Activated T-helper 17 cell treated with anti-CD3 and anti-CD28 coated beads, Interleukin-2, amount 50 U/mL, for 72 hours (primary cell): ENCODE data around the gene STRAP. TPM values are rescaled to one million over a fixed set of nuclear protein-coding genes. Genes with fewer than 3 reads are reported as not detected.
"Not testable (repeated sequence)": the region's sequence is repeated elsewhere in the genome, so short reads cannot be mapped to it uniquely, and the experiment has no call there.

ENCODE experiments used
- ATAC-seq: fragments of 150-1000 bp; cut with Tn5 transposase; replicated peaks from 2 replicates; pipeline ENCODE4 v1.10.0; 2021; ENCODE audit warnings: mild to moderate bottlenecking, moderate library complexity
- H3K27ac Mint-ChIP-seq: one replicate; pipeline ENCODE4 v1.8.0; 2022; ENCODE audit warnings: mixed read lengths
- H3K27me3 Mint-ChIP-seq: one replicate; pipeline ENCODE4 v1.8.0; 2022; ENCODE audit warnings: mixed read lengths
- H3K36me3 Mint-ChIP-seq: one replicate; pipeline ENCODE4 v1.8.0; 2022; ENCODE audit warnings: low read depth, mild to moderate bottlenecking, mixed read lengths
- H3K4me1 Mint-ChIP-seq: one replicate; pipeline ENCODE4 v1.8.0; 2022; ENCODE audit warnings: mixed read lengths
- H3K4me3 Mint-ChIP-seq: one replicate; pipeline ENCODE4 v1.8.0; 2022; ENCODE audit warnings: mild to moderate bottlenecking, mixed read lengths
- H3K9me3 Mint-ChIP-seq: one replicate; pipeline ENCODE4 v1.8.0; 2022; ENCODE audit warnings: mixed read lengths
- total RNA-seq, 2 donors: library from RNA; stranded (reverse); gene quantifications; one replicate each; pipeline ENCODE4 v1.2.3, GENCODE V29; 2022

Gene STRAP
- total RNA-seq, 2 donors from 2014 or later: 62.4 to 131 TPM

DNA sequence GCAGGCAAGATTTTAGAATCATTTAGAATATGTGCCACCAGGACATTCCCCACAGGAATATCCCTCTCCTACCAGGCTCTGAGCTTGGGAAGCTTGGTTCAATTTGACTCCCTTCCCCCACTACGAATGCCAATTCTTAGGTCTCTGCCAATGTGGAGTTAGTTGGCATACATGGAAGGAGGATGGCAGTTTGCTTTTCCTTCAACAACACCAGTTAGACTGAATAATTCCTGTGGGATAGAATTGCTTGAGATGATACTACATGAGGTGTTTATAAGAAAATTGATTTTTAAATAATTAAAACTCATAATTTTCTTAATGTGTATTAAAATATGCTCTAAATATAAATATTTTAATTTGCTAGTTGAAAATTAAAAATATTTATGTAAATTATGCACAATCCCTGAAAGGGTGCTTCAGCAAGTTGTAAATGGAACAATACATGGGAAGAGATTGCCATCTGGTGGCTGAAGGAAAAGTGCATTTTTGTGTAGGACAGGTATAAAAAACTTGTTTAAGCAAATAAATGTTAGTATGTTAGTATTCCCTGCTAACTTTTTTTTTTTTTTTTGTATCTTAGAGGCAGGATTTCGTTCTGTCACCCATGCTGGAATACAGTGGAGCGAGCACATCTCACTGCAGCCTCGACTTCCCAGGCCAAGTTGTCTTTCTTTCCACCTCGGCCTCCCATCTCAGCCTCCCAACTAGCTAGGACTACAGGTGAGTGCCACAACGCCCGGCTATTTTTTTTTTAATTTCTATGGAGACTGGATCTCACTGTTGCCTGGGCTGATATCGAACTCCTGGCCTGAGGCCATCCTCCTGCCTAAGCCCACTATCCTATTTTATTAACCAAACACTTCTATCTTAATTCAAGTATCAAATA, 25.8 kb upstream of the STRAP start:
- no peaks in the 10 kb centered on the region for H3K9me3 Mint-ChIP-seq
- no peak overlapping the region for H3K4me3 Mint-ChIP-seq
- ATAC-seq: peak; percentile 39
- H3K36me3 Mint-ChIP-seq: no peaks in the 10 kb centered on the region
- no peak overlapping the region for H3K27ac Mint-ChIP-seq
- peaks cover 11% of the 10 kb centered on the region for H3K27me3 Mint-ChIP-seq
- H3K4me1 Mint-ChIP-seq: no peaks in the 10 kb centered on the region

DNA sequence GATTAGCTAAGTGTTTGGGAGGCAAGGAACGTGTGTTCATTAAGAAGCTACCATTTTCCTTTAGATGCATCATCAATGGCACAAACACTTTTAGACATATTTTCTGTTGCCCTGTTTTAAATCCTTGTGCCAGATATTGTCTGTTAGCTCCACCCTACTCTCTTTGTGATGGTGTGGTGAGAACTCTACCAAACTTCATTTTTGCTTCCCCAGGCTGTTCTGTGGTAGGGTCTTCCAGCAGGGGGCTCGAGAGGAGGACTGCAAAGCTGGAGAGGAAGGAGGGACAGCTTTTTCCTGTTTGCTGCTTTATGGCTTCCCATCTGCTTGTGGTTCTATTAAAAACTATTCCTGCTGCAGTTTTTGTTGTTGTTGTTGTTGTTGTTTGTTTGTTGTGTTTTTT, 23.8 kb upstream of the STRAP start:
- H3K4me3 Mint-ChIP-seq: no peak overlapping the region
- ATAC-seq: no peak
- no peaks in the 10 kb centered on the region for H3K9me3 Mint-ChIP-seq
- no peak overlapping the region for H3K27ac Mint-ChIP-seq
- no peaks in the 10 kb centered on the region for H3K36me3 Mint-ChIP-seq
- H3K4me1 Mint-ChIP-seq: no peaks in the 10 kb centered on the region
- peaks cover 16% of the 10 kb centered on the region for H3K27me3 Mint-ChIP-seq

DNA sequence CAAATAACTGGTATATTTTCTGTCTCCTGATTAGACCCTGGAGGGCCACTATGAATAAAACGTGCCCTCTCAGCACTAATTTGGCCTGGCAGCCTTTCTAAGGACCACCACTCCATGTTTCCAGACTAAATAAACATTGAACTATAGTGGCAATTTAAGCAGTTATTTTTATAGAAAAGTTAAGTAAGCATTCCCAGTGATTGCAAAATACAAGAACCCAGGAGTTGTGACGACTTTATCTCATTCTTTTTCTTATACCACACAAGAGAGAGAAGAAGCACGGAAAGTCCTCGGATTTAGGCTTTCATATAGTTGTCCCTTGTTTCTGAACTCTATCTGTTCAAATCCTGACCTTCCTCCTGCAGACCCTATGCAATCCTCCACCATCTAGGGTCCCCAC, 23.1 kb upstream of the STRAP start:
- Mint-ChIP-seq H3K4me3 (no peak overlapping the region), H3K9me3 (no peaks in the 10 kb centered on the region), H3K27me3 (peaks cover 20% of the 10 kb centered on the region), H3K4me1 (peaks cover 4% of the 10 kb centered on the region), H3K27ac (no peak overlapping the region), H3K36me3 (no peaks in the 10 kb centered on the region)
- no peak for ATAC-seq

DNA sequence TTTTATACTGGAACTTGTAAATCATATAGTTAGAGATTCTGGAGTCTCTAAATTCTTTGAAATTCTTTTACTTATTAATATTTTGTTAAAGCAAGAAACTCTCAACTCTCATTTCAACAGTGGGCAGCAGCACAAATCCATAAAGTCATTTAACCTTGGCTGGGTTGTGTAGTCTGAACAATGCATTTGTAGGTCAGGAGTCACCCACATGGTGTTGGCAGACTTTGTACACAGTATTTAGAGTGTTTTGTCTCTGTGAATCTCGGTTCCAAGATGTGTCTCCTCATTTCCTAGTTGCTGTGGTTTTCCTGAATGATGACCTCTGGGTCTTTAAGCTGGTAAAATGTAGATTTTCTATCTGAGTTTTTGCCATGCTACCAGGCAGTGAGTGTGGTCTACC, 20.8 kb upstream of the STRAP start:
- Mint-ChIP-seq H3K4me1 (peaks cover 4% of the 10 kb centered on the region), H3K36me3 (no peaks in the 10 kb centered on the region), H3K4me3 (no peak overlapping the region), H3K27ac (no peak overlapping the region), H3K27me3 (peaks cover 20% of the 10 kb centered on the region), H3K9me3 (no peaks in the 10 kb centered on the region)
- no peak for ATAC-seq

DNA sequence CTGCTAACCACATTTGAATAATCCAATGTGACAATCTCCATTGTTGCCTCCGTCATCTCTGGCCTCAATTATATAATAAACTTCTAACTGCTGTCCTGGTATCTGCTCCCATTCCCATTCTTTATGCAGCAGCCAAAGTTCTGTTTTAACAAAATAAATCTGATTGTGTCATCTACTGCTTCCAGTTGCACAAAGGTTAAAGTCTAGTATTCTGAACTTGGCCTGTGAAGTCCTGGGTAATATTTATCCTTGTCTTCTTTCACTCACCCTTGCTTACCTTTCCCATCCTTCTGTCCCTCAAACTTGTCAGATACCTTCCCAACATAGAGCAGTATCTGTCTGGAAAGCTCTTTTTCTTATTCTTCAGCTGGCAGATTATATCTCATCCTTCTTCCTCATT, 19.3 kb upstream of the STRAP start:
- no peak overlapping the region for H3K27ac Mint-ChIP-seq
- no peak for ATAC-seq
- H3K4me1 Mint-ChIP-seq: peaks cover 4% of the 10 kb centered on the region
- H3K27me3 Mint-ChIP-seq: peaks cover 23% of the 10 kb centered on the region
- H3K9me3 Mint-ChIP-seq: no peaks in the 10 kb centered on the region
- no peaks in the 10 kb centered on the region for H3K36me3 Mint-ChIP-seq
- H3K4me3 Mint-ChIP-seq: no peak overlapping the region

DNA sequence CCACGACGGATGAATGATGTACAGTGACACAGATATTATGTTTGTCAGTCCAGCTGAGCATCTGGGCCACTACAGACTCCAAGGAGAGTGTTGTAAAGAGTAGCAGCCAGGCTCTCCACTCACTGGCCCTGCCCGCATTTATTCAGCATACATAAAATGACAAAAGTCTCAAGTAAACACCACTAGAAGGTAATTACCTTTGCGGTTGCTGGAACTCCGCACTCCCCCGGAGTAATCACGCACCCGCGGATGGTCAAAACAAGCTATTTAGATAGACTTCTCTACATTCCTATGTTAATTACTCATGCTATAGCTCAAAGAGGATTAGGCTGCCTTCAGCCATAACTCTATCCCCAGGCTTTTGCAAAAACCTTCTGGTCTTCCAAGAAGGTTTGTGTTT, 18.8 kb upstream of the STRAP start:
- Mint-ChIP-seq H3K27me3 (peaks cover 24% of the 10 kb centered on the region), H3K4me3 (no peak overlapping the region), H3K36me3 (no peaks in the 10 kb centered on the region), H3K9me3 (no peaks in the 10 kb centered on the region), H3K27ac (no peak overlapping the region), H3K4me1 (peaks cover 4% of the 10 kb centered on the region)
- ATAC-seq: no peak

DNA sequence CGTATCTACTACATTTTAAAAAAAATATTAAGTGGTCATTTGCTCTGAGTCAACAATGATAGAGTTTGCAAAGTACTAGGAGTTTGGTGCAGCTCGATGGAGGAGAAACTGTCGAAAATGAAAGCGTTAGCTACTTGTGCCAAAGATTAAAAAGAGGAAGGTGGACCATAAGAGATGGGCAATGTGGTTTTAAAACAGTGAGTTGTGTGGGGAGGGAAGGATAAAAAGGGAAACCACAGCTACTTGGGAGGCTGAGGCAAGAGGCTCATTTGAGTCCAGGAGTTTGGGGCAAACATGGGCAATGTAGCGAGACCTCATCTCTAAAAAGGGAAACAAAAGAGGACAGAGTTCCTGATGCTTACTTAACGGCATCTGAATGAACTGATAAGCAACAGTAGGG, 18.2 kb upstream of the STRAP start:
- Mint-ChIP-seq H3K9me3 (no peaks in the 10 kb centered on the region), H3K27ac (no peak overlapping the region), H3K27me3 (peaks cover 24% of the 10 kb centered on the region), H3K4me3 (peak overlapping the region; percentile 12), H3K4me1 (peaks cover 4% of the 10 kb centered on the region), H3K36me3 (no peaks in the 10 kb centered on the region)
- ATAC-seq: no peak

DNA sequence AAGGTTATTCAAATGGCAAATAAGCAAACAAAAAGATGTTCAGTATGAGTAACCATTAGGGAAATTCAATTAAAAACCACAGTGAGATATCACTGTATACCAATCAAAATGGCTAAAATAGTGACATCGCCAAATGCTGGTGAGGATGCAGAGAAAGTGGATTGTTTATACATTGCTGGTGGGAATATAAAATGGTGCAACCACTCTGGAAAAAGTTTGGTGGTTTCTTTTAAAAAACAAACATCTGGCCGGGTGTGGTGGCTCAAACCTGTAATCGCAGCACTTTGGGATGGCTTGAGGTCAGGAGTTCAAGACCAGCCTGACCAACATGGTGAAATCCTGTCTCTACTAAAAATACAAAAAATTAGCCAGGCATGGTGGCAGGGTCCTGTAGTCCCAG, 14.0 kb upstream of the STRAP start:
- Mint-ChIP-seq H3K4me1 (peaks cover 4% of the 10 kb centered on the region), H3K4me3 (no peak overlapping the region), H3K27ac (no peak overlapping the region), H3K36me3 (no peaks in the 10 kb centered on the region), H3K9me3 (peaks cover 10% of the 10 kb centered on the region), H3K27me3 (peaks cover 12% of the 10 kb centered on the region)
- ATAC-seq: no peak

DNA sequence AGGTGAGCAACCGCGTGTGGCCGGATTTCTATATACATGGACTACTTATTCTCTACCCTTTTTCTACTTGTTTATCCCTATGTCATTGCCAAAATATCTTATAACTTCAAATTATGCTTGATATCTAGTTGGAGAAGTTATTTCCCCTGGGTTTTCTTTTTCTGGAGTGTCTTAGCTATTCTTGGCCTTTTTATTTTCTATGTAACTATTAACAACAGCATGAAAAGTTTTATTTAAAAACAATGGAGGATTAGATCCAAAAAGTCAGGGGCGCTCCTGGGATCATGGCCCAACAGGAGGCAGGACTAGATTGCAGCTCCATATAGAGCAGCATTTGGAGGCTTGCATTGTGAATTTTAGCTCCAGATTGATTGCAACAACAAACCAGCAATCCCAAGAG, 8.6 kb upstream of the STRAP start:
- no peak overlapping the region for H3K4me3 Mint-ChIP-seq
- H3K27me3 Mint-ChIP-seq: peaks cover 10% of the 10 kb centered on the region
- H3K36me3 Mint-ChIP-seq: no peaks in the 10 kb centered on the region
- no peaks in the 10 kb centered on the region for H3K4me1 Mint-ChIP-seq
- ATAC-seq: no peak
- H3K27ac Mint-ChIP-seq: no peak overlapping the region
- H3K9me3 Mint-ChIP-seq: peaks cover 10% of the 10 kb centered on the region

DNA sequence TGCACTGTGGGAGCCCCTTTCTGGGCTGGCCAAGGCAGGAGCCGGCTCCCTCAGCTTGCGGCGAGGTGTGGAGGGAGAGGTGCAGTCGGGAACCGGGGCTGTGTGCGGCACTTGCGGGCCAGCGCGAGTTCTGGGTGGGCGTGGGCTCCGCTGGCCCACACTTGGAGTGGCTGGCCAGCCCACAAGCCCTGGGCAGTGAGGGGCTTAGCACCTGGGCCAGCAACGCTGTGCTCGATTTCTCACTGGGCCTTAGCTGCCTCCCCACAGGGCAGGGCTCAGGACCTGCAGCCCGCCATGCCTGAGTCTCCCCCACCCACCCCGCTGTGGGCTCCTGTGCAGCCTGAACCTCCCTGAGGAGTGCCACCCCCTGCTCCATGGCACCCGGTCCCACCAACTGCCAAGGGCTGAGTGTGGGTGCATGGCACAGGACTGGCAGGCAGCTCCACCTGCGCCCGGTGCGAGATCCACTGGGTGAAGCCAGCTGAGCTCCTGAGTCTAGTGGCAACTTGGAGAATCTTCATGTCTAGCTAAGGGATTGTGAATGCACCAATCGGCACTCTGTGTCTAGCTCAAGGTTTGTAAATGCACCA, 7.5 kb upstream of the STRAP start:
- H3K9me3 Mint-ChIP-seq, ATAC-seq, H3K27ac Mint-ChIP-seq, H3K36me3 Mint-ChIP-seq, H3K4me3 Mint-ChIP-seq, H3K4me1 Mint-ChIP-seq, H3K27me3 Mint-ChIP-seq: not testable (repeated sequence)

DNA sequence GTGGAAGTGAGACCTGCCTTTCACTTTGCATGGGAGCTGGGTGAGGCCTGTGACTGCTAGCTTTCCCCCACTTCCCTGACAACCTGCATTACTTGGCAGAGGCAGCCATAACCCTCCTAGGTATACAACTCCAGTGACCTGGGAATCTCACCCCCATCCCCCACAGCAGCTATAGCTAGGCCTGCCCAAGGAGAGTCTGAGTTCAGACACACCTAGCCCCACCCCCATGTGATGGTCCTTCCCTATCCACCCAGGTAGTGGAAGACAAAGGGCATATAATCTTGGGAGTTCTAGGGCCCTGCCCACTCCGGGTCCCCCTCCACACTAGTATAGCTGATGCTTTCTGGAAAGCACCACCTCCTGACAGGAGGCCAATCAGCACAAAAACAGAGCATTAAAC, 6.3 kb upstream of the STRAP start:
- Mint-ChIP-seq H3K4me1 (peaks cover 2% of the 10 kb centered on the region), H3K4me3 (no peak overlapping the region), H3K27me3 (peaks cover 7% of the 10 kb centered on the region), H3K36me3 (no peaks in the 10 kb centered on the region), H3K9me3 (no peaks in the 10 kb centered on the region), H3K27ac (no peak overlapping the region)
- ATAC-seq: no peak

DNA sequence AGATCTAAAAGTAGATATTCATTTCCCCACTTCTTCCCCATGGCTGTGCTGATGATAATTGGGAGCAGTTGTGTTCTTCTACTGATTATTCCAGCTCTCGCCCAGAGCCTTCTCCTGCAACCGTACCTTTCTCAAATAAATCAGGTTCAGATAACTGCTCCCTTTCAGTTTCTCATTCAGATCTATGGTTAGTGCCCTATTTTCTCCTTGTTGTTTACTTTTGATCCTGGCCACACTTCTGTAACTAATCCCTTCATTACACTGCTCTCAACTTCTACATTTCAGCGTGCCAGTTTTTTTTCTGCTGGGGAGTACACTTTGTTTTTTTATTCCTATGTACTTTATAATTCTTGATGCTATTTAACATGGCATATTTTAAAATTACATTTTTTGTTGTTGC, 2.8 kb upstream of the STRAP start:
- Mint-ChIP-seq H3K9me3 (no peaks in the 10 kb centered on the region), H3K4me3 (no peak overlapping the region), H3K36me3 (peaks cover 26% of the 10 kb centered on the region), H3K27me3 (no peaks in the 10 kb centered on the region), H3K27ac (no peak overlapping the region), H3K4me1 (peaks cover 13% of the 10 kb centered on the region)
- ATAC-seq: no peak

DNA sequence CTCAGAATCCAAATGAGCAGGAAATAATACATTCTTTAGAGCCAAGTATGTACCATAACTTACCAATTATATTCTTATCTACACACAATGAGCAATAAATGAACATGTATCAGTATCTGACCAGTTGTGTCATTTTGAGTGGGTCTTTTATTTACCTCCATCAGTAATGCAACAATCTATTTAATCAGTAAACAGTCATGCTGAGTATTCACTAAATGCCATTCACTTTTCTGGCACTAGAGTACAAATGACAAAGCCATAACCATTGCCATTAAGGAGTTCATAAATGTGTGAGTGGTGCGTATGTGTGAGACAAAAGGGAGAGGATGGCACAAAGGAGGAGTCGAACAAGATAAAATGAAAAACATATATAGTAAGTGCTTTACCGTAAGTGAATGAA, 1.5 kb upstream of the STRAP start:
- peaks cover 39% of the 10 kb centered on the region for H3K36me3 Mint-ChIP-seq
- H3K9me3 Mint-ChIP-seq: no peaks in the 10 kb centered on the region
- H3K27me3 Mint-ChIP-seq: no peaks in the 10 kb centered on the region
- H3K4me1 Mint-ChIP-seq: peaks cover 21% of the 10 kb centered on the region
- ATAC-seq: no peak
- H3K4me3 Mint-ChIP-seq: peak overlapping the region; percentile 94
- H3K27ac Mint-ChIP-seq: peak overlapping the region; percentile 31

DNA sequence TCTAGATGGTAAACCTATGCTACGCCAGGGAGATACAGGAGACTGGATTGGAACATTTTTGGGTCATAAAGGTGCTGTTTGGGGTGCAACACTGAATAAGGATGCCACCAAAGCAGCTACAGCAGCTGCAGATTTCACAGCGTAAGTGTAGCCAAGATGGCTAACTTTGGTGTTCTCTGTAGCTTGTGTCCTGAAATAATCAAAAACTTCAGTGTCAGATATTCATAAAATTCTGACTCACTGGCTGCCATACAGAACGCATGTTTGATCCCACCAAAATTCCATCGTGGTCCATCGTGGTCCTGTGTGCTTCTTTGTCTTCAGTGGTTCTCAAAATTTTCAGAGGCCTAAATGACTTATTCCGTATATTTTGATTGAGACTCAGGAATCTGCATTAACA, 1.3 kb downstream of the STRAP start:
- no peak for ATAC-seq
- Mint-ChIP-seq H3K36me3 (peaks cover 67% of the 10 kb centered on the region), H3K9me3 (no peaks in the 10 kb centered on the region), H3K4me3 (peak overlapping the region; percentile 94), H3K27me3 (no peaks in the 10 kb centered on the region), H3K4me1 (peaks cover 46% of the 10 kb centered on the region), H3K27ac (peak overlapping the region; percentile 97)

DNA sequence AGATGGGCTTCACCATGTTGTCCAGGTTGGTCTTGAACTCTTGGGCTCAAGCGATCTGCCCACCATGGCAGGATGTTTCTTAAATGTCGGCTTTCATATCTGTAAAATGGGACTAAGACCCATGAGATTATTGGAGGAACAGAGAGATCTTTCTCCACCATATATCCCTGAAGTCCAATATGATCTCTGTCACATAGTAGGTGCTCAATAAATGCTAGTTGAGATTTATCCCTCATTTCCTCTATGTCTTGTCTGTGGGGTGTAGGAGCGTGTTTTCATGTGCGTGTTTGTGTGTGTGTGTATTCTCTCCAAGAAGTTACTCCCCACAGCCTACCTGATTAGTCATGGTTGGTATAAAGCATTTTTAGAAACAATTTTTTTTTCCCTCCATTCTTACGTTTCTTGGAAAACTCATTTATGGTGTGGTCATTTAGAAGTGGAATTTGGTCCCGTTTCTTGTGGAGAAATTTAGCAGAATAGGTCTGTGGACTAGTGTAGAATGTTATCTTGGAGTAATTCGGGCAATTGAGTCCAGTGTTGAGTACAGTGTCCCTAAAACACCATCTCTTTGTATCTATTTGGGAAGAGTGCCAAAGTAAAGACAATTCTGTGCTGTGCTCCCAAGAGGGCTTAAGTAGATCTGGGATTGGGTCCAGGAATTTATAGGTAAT, 4.3 kb downstream of the STRAP start:
- ATAC-seq: no peak
- no peaks in the 10 kb centered on the region for H3K9me3 Mint-ChIP-seq
- no peaks in the 10 kb centered on the region for H3K27me3 Mint-ChIP-seq
- H3K4me3 Mint-ChIP-seq: peak overlapping the region; percentile 10
- H3K27ac Mint-ChIP-seq: peak overlapping the region; percentile 33
- H3K4me1 Mint-ChIP-seq: peaks cover 43% of the 10 kb centered on the region
- H3K36me3 Mint-ChIP-seq: peaks cover 97% of the 10 kb centered on the region
